Measurements from ENCODE around the gene PCDHGA10. TPM values are rescaled to one million over a fixed set of nuclear protein-coding genes. Genes with fewer than 3 reads are reported as not detected.
"Not testable (repeated sequence)": the region's sequence is repeated elsewhere in the genome, so short reads cannot be mapped to it uniquely, and the experiment has no call there.

Gene PCDHGA10
- total RNA-seq, 1 donor from 2014 or later = 4.7 TPM

DNA sequence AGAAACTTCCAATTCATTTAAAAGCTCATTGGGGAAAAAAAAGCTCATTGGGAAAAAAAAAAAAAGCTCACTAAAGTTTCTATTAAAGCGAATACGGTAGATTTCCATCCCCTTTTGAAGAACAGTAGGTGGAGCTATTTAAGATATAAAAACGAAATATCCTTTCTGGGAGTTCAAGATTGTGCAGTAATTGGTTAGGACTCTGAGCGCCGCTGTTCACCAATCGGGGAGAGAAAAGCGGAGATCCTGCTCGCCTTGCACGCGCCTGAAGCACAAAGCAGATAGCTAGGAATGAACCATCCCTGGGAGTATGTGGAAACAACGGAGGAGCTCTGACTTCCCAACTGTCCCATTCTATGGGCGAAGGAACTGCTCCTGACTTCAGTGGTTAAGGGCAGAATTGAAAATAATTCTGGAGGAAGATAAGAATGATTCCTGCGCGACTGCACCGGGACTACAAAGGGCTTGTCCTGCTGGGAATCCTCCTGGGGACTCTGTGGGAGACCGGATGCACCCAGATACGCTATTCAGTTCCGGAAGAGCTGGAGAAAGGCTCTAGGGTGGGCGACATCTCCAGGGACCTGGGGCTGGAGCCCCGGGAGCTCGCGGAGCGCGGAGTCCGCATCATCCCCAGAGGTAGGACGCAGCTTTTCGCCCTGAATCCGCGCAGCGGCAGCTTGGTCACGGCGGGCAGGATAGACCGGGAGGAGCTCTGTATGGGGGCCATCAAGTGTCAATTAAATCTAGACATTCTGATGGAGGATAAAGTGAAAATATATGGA is 17.7 kb downstream of the PCDHGA10 start, which contains the start of gene PCDHGA12:
Gene PCDHGA12, plus strand, starts transcription at position 176 of the 782 bp plus-strand sequence. Its CDS starts 253 bp downstream, at position 429.
- H3K27me3 Mint-ChIP-seq (ENCODE audit: insufficient read depth, low read depth) = peaks cover 17% of the 10 kb centered on the region
- no peak within 1 kb of the TSS for H2AFZ ChIP-seq (replicated peaks)
- no peak within 1 kb of the TSS for H3K9ac ChIP-seq
- no peaks in the 10 kb centered on the region for H3K27me3 ChIP-seq
- H3K9me3 Mint-ChIP-seq = peaks cover 82% of the 10 kb centered on the region
- H3K4me1 Mint-ChIP-seq = no peaks in the 10 kb centered on the region
- H3K36me3 Mint-ChIP-seq = peaks cover 69% of the 10 kb centered on the region
- peaks cover 30% of the 10 kb centered on the region for H3K36me3 ChIP-seq
- H3K79me2 ChIP-seq (ENCODE audit: low read depth) = no peaks in the 10 kb centered on the region
- H3K4me1 ChIP-seq = no peaks in the 10 kb centered on the region
- H3K4me2 ChIP-seq = no peak within 1 kb of the TSS
- H4K20me1 ChIP-seq (ENCODE audit: low read depth) = no peaks in the 10 kb centered on the region
- H3F3A ChIP-seq (ENCODE audit: low read depth) = peaks cover 17% of the 10 kb centered on the region
- H3K4me3 Mint-ChIP-seq = no peak within 1 kb of the TSS
- TF ChIP-seq EZH2 (IDR thresholded peaks at IDR 0.05) (no peak), EZH2phosphoT487 (IDR thresholded peaks at IDR 0.05) (no peak)
- TF ChIP-seq, protein P1, sequence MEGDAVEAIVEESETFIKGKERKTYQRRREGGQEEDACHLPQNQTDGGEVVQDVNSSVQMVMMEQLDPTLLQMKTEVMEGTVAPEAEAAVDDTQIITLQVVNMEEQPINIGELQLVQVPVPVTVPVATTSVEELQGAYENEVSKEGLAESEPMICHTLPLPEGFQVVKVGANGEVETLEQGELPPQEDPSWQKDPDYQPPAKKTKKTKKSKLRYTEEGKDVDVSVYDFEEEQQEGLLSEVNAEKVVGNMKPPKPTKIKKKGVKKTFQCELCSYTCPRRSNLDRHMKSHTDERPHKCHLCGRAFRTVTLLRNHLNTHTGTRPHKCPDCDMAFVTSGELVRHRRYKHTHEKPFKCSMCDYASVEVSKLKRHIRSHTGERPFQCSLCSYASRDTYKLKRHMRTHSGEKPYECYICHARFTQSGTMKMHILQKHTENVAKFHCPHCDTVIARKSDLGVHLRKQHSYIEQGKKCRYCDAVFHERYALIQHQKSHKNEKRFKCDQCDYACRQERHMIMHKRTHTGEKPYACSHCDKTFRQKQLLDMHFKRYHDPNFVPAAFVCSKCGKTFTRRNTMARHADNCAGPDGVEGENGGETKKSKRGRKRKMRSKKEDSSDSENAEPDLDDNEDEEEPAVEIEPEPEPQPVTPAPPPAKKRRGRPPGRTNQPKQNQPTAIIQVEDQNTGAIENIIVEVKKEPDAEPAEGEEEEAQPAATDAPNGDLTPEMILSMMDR (IDR thresholded peaks at IDR 0.05) = no peak
- no peak within 1 kb of the TSS for H3K27ac Mint-ChIP-seq
- no peak within 1 kb of the TSS for H3K27ac ChIP-seq
- H3K4me3 ChIP-seq = no peak within 1 kb of the TSS
- no peak for DNase-seq (ENCODE audit: low spot score)
- H3K9me3 ChIP-seq (ENCODE audit: low read depth) = peaks cover 40% of the 10 kb centered on the region

DNA sequence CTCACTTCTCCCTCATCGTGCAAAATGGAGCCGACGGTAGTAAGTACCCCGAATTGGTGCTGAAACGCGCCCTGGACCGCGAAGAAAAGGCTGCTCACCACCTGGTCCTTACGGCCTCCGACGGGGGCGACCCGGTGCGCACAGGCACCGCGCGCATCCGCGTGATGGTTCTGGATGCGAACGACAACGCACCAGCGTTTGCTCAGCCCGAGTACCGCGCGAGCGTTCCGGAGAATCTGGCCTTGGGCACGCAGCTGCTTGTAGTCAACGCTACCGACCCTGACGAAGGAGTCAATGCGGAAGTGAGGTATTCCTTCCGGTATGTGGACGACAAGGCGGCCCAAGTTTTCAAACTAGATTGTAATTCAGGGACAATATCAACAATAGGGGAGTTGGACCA is 18.5 kb downstream of the PCDHGA10 start:
- H3K36me3 Mint-ChIP-seq = peaks cover 63% of the 10 kb centered on the region
- Histone ChIP-seq H3K27ac (no peak overlapping the region), H3K36me3 (peaks cover 23% of the 10 kb centered on the region), H2AFZ (replicated peaks) (no peak overlapping the region), H3K79me2 (ENCODE audit: low read depth) (no peaks in the 10 kb centered on the region), H3K4me2 (no peak overlapping the region), H3K4me3 (no peak overlapping the region), H3K9ac (no peak overlapping the region), H3F3A (ENCODE audit: low read depth) (peaks cover 17% of the 10 kb centered on the region), H3K9me3 (ENCODE audit: low read depth) (peaks cover 34% of the 10 kb centered on the region), H3K4me1 (no peaks in the 10 kb centered on the region), H4K20me1 (ENCODE audit: low read depth) (no peaks in the 10 kb centered on the region), H3K27me3 (no peaks in the 10 kb centered on the region)
- H3K4me1 Mint-ChIP-seq = no peaks in the 10 kb centered on the region
- no peak overlapping the region for H3K4me3 Mint-ChIP-seq
- H3K27me3 Mint-ChIP-seq (ENCODE audit: insufficient read depth, low read depth) = peaks cover 17% of the 10 kb centered on the region
- TF ChIP-seq, protein P1 (IDR thresholded peaks at IDR 0.05) = no peak
- no peak for TF ChIP-seq EZH2 (IDR thresholded peaks at IDR 0.05)
- TF ChIP-seq EZH2phosphoT487 (IDR thresholded peaks at IDR 0.05) = no peak
- peaks cover 76% of the 10 kb centered on the region for H3K9me3 Mint-ChIP-seq
- no peak for DNase-seq (ENCODE audit: low spot score)
- no peak overlapping the region for H3K27ac Mint-ChIP-seq

DNA sequence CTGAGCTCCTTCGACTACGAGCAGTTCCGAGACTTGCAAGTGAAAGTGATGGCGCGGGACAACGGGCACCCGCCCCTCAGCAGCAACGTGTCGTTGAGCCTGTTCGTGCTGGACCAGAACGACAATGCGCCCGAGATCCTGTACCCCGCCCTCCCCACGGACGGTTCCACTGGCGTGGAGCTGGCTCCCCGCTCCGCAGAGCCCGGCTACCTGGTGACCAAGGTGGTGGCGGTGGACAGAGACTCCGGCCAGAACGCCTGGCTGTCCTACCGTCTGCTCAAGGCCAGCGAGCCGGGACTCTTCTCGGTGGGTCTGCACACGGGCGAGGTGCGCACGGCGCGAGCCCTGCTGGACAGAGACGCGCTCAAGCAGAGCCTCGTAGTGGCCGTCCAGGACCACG is 19.5 kb downstream of the PCDHGA10 start:
- Histone ChIP-seq H3K9me3 (ENCODE audit: low read depth) (peaks cover 29% of the 10 kb centered on the region), H3K36me3 (peaks cover 20% of the 10 kb centered on the region), H3F3A (ENCODE audit: low read depth) (peaks cover 17% of the 10 kb centered on the region)
- H2AFZ ChIP-seq (replicated peaks); H3K4me2 ChIP-seq; H3K4me3 Mint-ChIP-seq; H3K27ac Mint-ChIP-seq; DNase-seq (ENCODE audit: low spot score); H3K4me1 ChIP-seq; H3K4me3 ChIP-seq; H3K4me1 Mint-ChIP-seq; H3K27me3 ChIP-seq; H4K20me1 ChIP-seq (ENCODE audit: low read depth); H3K9ac ChIP-seq; H3K27ac ChIP-seq; H3K79me2 ChIP-seq (ENCODE audit: low read depth): not testable (repeated sequence)
- peaks cover 17% of the 10 kb centered on the region for H3K27me3 Mint-ChIP-seq (ENCODE audit: insufficient read depth, low read depth)
- H3K36me3 Mint-ChIP-seq = peaks cover 59% of the 10 kb centered on the region
- H3K9me3 Mint-ChIP-seq = peaks cover 75% of the 10 kb centered on the region

DNA sequence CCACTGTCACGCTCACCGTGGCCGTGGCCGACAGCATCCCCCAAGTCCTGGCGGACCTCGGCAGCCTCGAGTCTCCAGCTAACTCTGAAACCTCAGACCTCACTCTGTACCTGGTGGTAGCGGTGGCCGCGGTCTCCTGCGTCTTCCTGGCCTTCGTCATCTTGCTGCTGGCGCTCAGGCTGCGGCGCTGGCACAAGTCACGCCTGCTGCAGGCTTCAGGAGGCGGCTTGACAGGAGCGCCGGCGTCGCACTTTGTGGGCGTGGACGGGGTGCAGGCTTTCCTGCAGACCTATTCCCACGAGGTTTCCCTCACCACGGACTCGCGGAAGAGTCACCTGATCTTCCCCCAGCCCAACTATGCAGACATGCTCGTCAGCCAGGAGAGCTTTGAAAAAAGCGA is 19.9 kb downstream of the PCDHGA10 start:
- not testable (repeated sequence) for H3K79me2 ChIP-seq (ENCODE audit: low read depth); H3K4me3 ChIP-seq; H4K20me1 ChIP-seq (ENCODE audit: low read depth); H3K4me1 Mint-ChIP-seq; DNase-seq (ENCODE audit: low spot score); H2AFZ ChIP-seq (replicated peaks); H3K4me1 ChIP-seq; H3K27me3 ChIP-seq; H3K4me2 ChIP-seq; H3K4me3 Mint-ChIP-seq; H3K27ac Mint-ChIP-seq; H3K9ac ChIP-seq; H3K27ac ChIP-seq
- peaks cover 20% of the 10 kb centered on the region for H3K36me3 ChIP-seq
- H3K27me3 Mint-ChIP-seq (ENCODE audit: insufficient read depth, low read depth) = peaks cover 17% of the 10 kb centered on the region
- peaks cover 29% of the 10 kb centered on the region for H3K9me3 ChIP-seq (ENCODE audit: low read depth)
- H3K9me3 Mint-ChIP-seq = peaks cover 75% of the 10 kb centered on the region
- H3K36me3 Mint-ChIP-seq = peaks cover 56% of the 10 kb centered on the region
- peaks cover 17% of the 10 kb centered on the region for H3F3A ChIP-seq (ENCODE audit: low read depth)
